Activated CD4-positive, alpha-beta T cell treated with anti-CD3 and anti-CD28 coated beads for 24 hours (primary cell): Measurements from ENCODE around the gene SLC11A1.

ENCODE experiments used
- DNase-seq, 2 donors: peaks; one replicate each; pipeline ENCODE4 v3.0.0-alpha.2; 2020; ENCODE audit warnings: low read depth in 2 of 2

SLC11A1 gene

GRCh38 chr2:218394298-218395089, 12.4 kb downstream of the SLC11A1 start:
- DNase-seq = no peak

- DNase-seq = no peak
Observed at GRCh38 chr2:218395090-218395444, 13.0 kb downstream of the SLC11A1 start.

- no peak for DNase-seq
Observed at GRCh38 chr2:218395456-218395825, 13.4 kb downstream of the SLC11A1 start.

GRCh38 chr2:218395826-218396687, 14.0 kb downstream of the SLC11A1 start:
- peak; percentile 87 for DNase-seq

- no peak for DNase-seq
Observed at GRCh38 chr2:218396688-218397462, 14.8 kb downstream of the SLC11A1 start.

GRCh38 chr2:218397463-218397819, 15.4 kb downstream of the SLC11A1 start:
- no peak for DNase-seq

- DNase-seq = no peak
Observed at GRCh38 chr2:218397820-218398436, 15.9 kb downstream of the SLC11A1 start.

GRCh38 chr2:218398437-218399390, 16.6 kb downstream of the SLC11A1 start:
- no peak for DNase-seq

GRCh38 chr2:218399391-218400166, 17.5 kb downstream of the SLC11A1 start, which contains the start of gene CTDSP1:
Gene CTDSP1 (plus strand): TSS chr2:218399868. CDS start chr2:218400091, 223 bp downstream.
- peak; percentile 80 to 85 for DNase-seq

GRCh38 chr2:218400167-218400929, 18.3 kb downstream of the SLC11A1 start:
- no peak for DNase-seq

GRCh38 chr2:218400930-218401881, 19.1 kb downstream of the SLC11A1 start:
- DNase-seq = no peak

GRCh38 chr2:218401890-218402289, 19.8 kb downstream of the SLC11A1 start:
- DNase-seq = no peak

- no peak for DNase-seq
Observed at GRCh38 chr2:218402491-218402901, 20.4 kb downstream of the SLC11A1 start.

GRCh38 chr2:218402911-218403411, 20.9 kb downstream of the SLC11A1 start:
- DNase-seq = no peak

- no peak for DNase-seq
Observed at GRCh38 chr2:218403810-218404209, 21.7 kb downstream of the SLC11A1 start.

- DNase-seq = no peak
Observed at GRCh38 chr2:218404351-218405085, 22.4 kb downstream of the SLC11A1 start.
